Measurements from ENCODE around the gene UTS2B. TPM values are rescaled to one million over a fixed set of nuclear protein-coding genes. Genes with fewer than 3 reads are reported as not detected.

UTS2B gene
- total RNA-seq, 6 experiments from 2014 or later: 0.38 TPM; not detected in 5

DNA sequence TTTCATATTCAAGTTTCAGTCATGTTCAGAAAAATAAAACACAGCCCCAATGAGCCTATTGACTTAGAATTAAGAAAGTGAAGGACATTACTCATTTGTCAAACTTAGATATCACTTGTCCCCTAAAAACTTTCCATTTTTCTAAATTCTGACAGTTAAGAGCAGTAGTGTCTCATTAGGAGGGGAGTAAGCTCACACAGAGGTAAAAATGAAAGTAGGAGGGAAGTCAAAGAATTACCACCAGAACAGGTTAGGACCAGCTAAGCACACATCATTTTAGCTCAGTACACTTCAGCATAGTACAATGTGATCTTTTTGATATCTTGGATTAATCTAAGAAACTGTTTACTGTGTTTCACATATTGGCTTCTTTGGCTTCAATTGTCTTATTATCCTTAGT is 67.0 kb downstream of the UTS2B start:
- Histone ChIP-seq H3K27ac (no peak overlapping the region), H3K4me3 (no peak overlapping the region), H3K4me1 (peaks cover 0 to 3% (median 0%) of the 10 kb centered on the region in 4 donors), H3K36me3 (no peaks in the 10 kb centered on the region), H3K9me3 (no peaks in the 10 kb centered on the region), H3K27me3 (no peaks in the 10 kb centered on the region)
- ATAC-seq (peak; percentile 37 to 58 (median 48)), DNase-seq (no peak)
- TF ChIP-seq POLR2A (IDR thresholded peaks at IDR 0.05): no peak
- no peak for TF ChIP-seq CTCF (IDR thresholded peaks at IDR 0.05)
- intact Hi-C loops (cut with DNase I): no loop called here

- ATAC-seq (no peak), DNase-seq (no peak)
- H3K4me3 ChIP-seq: no peak overlapping the region
- H3K27ac ChIP-seq: no peak overlapping the region
- intact Hi-C loops (cut with DNase I): no loop called here
- H3K36me3 ChIP-seq: no peaks in the 10 kb centered on the region
- H3K9me3 ChIP-seq: no peaks in the 10 kb centered on the region
- no peaks in the 10 kb centered on the region for H3K27me3 ChIP-seq
- H3K4me1 ChIP-seq: peaks cover 0 to 3% (median 0%) of the 10 kb centered on the region in 4 donors
- 50% methylated on average over 1 of the region's 1 CpG for WGBS (ENCODE audit: insufficient coverage, low coverage, low lambda C conversion rate, missing lambda C conversion rate)
- no peak for TF ChIP-seq POLR2A (IDR thresholded peaks at IDR 0.05)
- TF ChIP-seq CTCF (IDR thresholded peaks at IDR 0.05): no peak
These were observed 67.7 kb downstream of the UTS2B start for GRCh38 chr3:191262650-191263049.

DNA sequence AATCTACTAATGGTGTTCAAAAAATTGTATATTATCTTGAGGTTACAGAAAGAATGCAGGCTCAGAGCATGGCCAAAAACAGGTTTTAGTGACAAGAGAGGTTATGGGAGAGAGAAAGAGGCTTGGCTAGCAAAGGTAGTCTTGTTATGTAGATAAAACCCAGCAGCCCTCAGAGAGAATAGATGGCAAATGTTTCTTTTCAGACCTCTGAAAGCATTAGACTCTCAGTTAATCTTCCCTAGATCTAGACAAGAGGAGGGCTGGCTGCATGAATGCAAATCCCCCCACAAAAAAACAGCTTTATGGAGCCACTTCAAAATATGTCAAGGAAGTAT is 69.1 kb downstream of the UTS2B start:
- Histone ChIP-seq H3K9me3 (no peaks in the 10 kb centered on the region), H3K27ac (peak overlapping the region in 1 of 3 donors; percentile 26), H3K36me3 (no peaks in the 10 kb centered on the region), H3K27me3 (no peaks in the 10 kb centered on the region), H3K4me3 (peak overlapping the region in 2 of 3 donors; percentile 2 to 7), H3K4me1 (peaks cover 0 to 3% (median 0%) of the 10 kb centered on the region in 4 donors)
- TF ChIP-seq CTCF (IDR thresholded peaks at IDR 0.05) (no peak), POLR2A (IDR thresholded peaks at IDR 0.05) (no peak)
- ATAC-seq: peak; percentile 41 to 51 (median 43)
- intact Hi-C loops (cut with DNase I): no loop called here
- DNase-seq: no peak

DNA sequence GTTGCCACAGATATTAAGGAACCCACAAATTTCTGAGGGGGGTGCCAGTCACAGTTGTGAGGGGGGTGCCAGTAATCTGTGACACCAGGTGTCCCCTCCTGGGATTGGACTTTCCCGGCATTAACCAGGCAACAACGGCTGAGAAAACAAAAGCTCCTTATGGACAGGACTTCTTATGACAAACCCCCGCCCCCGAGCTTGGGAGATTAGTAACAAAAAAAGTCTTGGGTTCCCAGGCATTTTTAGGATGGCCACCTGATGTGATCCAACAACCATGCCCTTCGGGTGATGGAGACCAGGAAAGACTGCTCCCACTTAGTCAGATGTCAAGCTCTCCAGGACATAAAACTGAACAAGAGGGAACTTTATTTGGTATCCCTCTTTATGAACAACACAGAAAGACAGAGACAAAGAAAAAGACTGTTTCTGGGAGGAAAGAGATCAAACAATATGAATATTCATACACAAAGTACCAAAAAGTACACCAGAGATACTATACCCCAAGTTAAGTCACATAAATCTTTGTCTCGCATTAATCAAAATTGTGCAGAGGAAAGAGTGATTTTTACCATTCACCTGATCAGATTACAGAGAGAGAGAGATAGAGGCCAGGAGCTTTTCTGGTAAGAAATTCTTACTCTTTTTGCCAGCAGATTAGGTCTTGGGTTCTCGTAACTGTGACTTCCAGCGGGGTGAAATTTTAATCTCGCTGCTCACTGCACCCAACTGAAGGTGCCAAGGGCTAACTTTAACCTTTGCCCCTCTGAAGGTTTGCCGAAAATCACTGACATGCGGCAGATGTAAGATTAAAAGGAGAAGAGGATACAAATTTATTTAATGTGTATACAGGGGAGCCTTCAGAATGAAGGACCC is 69.7 kb downstream of the UTS2B start:
- ATAC-seq (peak; percentile 85 to 93 (median 86)), DNase-seq (peak in 1 of 3 donors; percentile 51)
- Histone ChIP-seq H3K27me3 (no peaks in the 10 kb centered on the region), H3K27ac (peak overlapping the region in 1 of 3 donors; percentile 26), H3K4me3 (peak overlapping the region in 2 of 3 donors; percentile 2 to 7), H3K9me3 (no peaks in the 10 kb centered on the region), H3K4me1 (peaks cover 0 to 3% (median 0%) of the 10 kb centered on the region in 4 donors), H3K36me3 (no peaks in the 10 kb centered on the region)
- intact Hi-C loops (cut with DNase I): no loop called here
- 50% methylated on average over 9 of the region's 11 CpGs for WGBS (ENCODE audit: insufficient coverage, low coverage, low lambda C conversion rate, missing lambda C conversion rate)
- TF ChIP-seq POLR2A (IDR thresholded peaks at IDR 0.05) (no peak), CTCF (IDR thresholded peaks at IDR 0.05) (no peak)
